DND-41 (cell line): Measurements from ENCODE around the gene DHCR7.

Experiments
- EZH2 ChIP-seq: IDR thresholded peaks from 3 replicates; pipeline ENCODE4 v1.6.1; 2012; ENCODE audit warnings: borderline replicate concordance, low read depth, mild to moderate bottlenecking, moderate library complexity, low read length, inconsistent platforms; ENCODE audit not compliant: severe bottlenecking
- TF ChIP-seq, protein P1 (sequence below): IDR thresholded peaks from 2 replicates; pipeline ENCODE4 v1.5.1; 2012; ENCODE audit warnings: borderline replicate concordance, low read length, moderate library complexity, mild to moderate bottlenecking; ENCODE audit not compliant: poor library complexity, severe bottlenecking; ENCODE audit errors: extremely low read depth

GRCh38 chr11:71486320-71486719, 38.1 kb upstream of the DHCR7 start:
- TF ChIP-seq, protein P1, sequence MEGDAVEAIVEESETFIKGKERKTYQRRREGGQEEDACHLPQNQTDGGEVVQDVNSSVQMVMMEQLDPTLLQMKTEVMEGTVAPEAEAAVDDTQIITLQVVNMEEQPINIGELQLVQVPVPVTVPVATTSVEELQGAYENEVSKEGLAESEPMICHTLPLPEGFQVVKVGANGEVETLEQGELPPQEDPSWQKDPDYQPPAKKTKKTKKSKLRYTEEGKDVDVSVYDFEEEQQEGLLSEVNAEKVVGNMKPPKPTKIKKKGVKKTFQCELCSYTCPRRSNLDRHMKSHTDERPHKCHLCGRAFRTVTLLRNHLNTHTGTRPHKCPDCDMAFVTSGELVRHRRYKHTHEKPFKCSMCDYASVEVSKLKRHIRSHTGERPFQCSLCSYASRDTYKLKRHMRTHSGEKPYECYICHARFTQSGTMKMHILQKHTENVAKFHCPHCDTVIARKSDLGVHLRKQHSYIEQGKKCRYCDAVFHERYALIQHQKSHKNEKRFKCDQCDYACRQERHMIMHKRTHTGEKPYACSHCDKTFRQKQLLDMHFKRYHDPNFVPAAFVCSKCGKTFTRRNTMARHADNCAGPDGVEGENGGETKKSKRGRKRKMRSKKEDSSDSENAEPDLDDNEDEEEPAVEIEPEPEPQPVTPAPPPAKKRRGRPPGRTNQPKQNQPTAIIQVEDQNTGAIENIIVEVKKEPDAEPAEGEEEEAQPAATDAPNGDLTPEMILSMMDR = no peak
- TF ChIP-seq EZH2 = no peak
